A673 (cell line): Measurements from ENCODE around the gene CTNNA3. TPM values are rescaled to one million over a fixed set of nuclear protein-coding genes. Genes with fewer than 3 reads are reported as not detected.

Source experiments
- BruUV-seq: library from RNA; stranded (reverse); fragments of 400-500 nt; replicated peaks from 2 replicates; lab custom pipeline; 2021; lab: Mats Ljungman, UMichigan
- CTCF ChIA-PET: fragments of 300-600 bp; sonication (Branson Sonifier 250); formaldehyde crosslinking; loops from one replicate; lab custom pipeline; 2022; ENCODE audit warnings: antibody characterized with exemption; lab: Charles Lee
- POLR2A ChIA-PET: fragments of 300-600 bp; sonication (Branson Sonifier 250); formaldehyde crosslinking; loops from one replicate; lab custom pipeline; 2022; ENCODE audit warnings: antibody characterized with exemption; ENCODE audit not compliant: low non-redundant PET; lab: Charles Lee
- DNase-seq: peaks from one replicate; pipeline ENCODE4 v3.0.0-alpha.2; 2015; ENCODE audit warnings: low spot score
- H3K27ac ChIP-seq: fragments of 200-600 bp; sonication (generic); 2 replicates; pipeline ENCODE4 v1.5.1; 2016; ENCODE audit warnings: mixed run types, low read depth, mild to moderate bottlenecking, mixed read lengths, antibody characterized with exemption, low read length; ENCODE audit not compliant: poor library complexity, severe bottlenecking
- H3K27me3 ChIP-seq: fragments of 200-600 bp; sonication (generic); replicated peaks from 2 replicates; pipeline ENCODE4 v1.6.1; 2017; ENCODE audit warnings: mixed run types, low read depth, mild to moderate bottlenecking, mixed read lengths, antibody characterized with exemption, low read length; ENCODE audit not compliant: insufficient read depth, poor library complexity
- H3K36me3 ChIP-seq: fragments of 200-600 bp; sonication (generic); 2 replicates; pipeline ENCODE4 v1.6.1; 2016; ENCODE audit warnings: mixed run types, mild to moderate bottlenecking, mixed read lengths, antibody characterized with exemption, low read length; ENCODE audit not compliant: insufficient read depth, poor library complexity, severe bottlenecking
- H3K4me1 ChIP-seq: fragments of 200-600 bp; sonication (generic); 2 replicates; pipeline ENCODE4 v1.6.1; 2017; ENCODE audit warnings: mixed run types, mild to moderate bottlenecking, mixed read lengths, antibody characterized with exemption, low read length; ENCODE audit not compliant: insufficient read depth, poor library complexity, severe bottlenecking
- H3K4me3 ChIP-seq: fragments of 200-600 bp; sonication (generic); 2 replicates; pipeline ENCODE4 v1.5.1; 2016; ENCODE audit warnings: low read depth, mixed run types, mild to moderate bottlenecking, mixed read lengths, low read length; ENCODE audit not compliant: poor library complexity, severe bottlenecking
- H3K9me3 ChIP-seq: fragments of 200-600 bp; sonication (generic); 2 replicates; pipeline ENCODE4 v1.6.1; 2016; ENCODE audit warnings: mixed run types, low read depth, mild to moderate bottlenecking, mixed read lengths, antibody characterized with exemption, low read length; ENCODE audit not compliant: poor library complexity, severe bottlenecking
- EZH2 ChIP-seq: fragments of 200-600 bp; sonication (generic); IDR thresholded peaks from 2 replicates; pipeline ENCODE4 v1.6.1; 2017; ENCODE audit warnings: borderline replicate concordance, low read depth, mild to moderate bottlenecking, mixed read lengths, antibody characterized with exemption, low read length; ENCODE audit not compliant: poor library complexity, severe bottlenecking
- intact Hi-C: fragments of 100-400 bp; cut with micrococcal nuclease; formaldehyde crosslinking; loops from one replicate; pipeline ENCODE4 v1.10.0; 2022; ENCODE audit not compliant: unreplicated experiment
- total RNA-seq: library from RNA; stranded (reverse); gene quantifications from 2 replicates; pipeline ENCODE4 v1.2.3, GENCODE V29; 2021
- TF ChIP-seq, protein P1 (sequence below): fragments of 300-800, 200-600 bp; sonication (generic); conservative IDR thresholded peaks from 2 replicates; pipeline ENCODE4 v1.5.1; 2017; ENCODE audit warnings: low read depth, mild to moderate bottlenecking, antibody characterized with exemption, low read length, moderate library complexity, mixed read lengths

Gene CTNNA3
- total RNA-seq, 1 experiment from 2014 or later: not detected

DNA sequence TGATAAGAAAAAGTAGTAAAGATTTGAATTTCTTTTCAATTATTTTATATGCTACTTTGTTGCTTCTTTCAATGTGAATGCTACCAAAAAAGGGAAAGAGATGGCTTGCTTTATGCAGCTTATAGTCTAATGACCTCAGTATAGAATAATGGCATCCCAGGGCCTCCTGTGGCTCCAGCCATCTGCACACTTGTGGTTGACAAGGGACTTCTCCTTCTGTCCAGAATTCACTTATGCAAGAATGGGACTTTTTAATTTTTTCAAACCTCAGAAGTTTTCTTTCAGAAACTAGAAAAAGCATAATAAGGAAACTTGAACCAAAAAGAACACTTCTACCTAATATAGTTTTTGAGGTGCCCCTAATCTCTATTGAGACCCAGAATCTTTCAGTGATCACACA is 310.9 kb downstream of the CTNNA3 start:
- intact Hi-C loops: no loop called here
- no peak for DNase-seq
- Histone ChIP-seq H3K4me3 (no peak overlapping the region), H3K36me3 (no peaks in the 10 kb centered on the region), H3K27me3 (peaks cover 18% of the 10 kb centered on the region), H3K27ac (no peak overlapping the region), H3K9me3 (no peaks in the 10 kb centered on the region), H3K4me1 (no peaks in the 10 kb centered on the region)
- no TSS peak for BruUV-seq
- TF ChIP-seq EZH2: no peak
- TF ChIP-seq, protein P1, sequence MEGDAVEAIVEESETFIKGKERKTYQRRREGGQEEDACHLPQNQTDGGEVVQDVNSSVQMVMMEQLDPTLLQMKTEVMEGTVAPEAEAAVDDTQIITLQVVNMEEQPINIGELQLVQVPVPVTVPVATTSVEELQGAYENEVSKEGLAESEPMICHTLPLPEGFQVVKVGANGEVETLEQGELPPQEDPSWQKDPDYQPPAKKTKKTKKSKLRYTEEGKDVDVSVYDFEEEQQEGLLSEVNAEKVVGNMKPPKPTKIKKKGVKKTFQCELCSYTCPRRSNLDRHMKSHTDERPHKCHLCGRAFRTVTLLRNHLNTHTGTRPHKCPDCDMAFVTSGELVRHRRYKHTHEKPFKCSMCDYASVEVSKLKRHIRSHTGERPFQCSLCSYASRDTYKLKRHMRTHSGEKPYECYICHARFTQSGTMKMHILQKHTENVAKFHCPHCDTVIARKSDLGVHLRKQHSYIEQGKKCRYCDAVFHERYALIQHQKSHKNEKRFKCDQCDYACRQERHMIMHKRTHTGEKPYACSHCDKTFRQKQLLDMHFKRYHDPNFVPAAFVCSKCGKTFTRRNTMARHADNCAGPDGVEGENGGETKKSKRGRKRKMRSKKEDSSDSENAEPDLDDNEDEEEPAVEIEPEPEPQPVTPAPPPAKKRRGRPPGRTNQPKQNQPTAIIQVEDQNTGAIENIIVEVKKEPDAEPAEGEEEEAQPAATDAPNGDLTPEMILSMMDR: no peak
- ChIA-PET POLR2A (no interaction called here), CTCF (no interaction called here)

DNA sequence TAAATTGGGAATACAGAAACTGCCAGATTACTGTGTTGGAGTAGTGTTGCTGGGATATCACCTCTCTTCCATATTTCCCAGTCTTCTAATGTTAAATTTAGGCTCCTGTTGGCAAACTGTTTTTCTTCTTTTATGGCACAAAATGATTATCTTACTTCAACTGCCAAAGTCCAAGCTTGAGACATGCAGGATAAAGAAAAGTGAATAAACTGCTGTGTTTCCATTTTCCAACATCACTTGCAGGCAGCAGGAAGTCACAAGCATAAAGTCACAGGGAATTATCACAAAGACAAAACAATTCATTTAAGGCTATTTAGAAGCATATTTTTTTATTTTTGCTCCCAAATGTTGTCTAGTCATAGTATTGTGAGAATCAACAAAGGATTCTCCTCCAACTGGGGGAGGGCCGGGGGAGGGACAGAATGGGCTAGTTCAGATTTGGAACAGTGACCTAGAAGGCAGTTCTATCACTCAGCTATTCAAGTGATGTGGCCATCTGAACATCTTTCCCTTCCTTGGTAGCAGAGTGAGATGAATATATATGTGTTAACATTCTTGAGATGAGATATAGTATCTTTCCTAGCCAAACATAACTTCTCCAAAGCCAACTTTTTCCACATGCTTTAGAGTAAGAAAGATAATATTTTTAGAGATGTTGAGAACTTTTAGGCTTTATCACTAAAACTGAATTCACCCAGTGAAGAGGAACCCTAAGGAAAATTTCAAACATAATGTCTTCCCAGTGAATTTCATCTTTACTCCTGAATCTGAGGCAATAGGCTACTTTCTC is 364.7 kb downstream of the CTNNA3 start:
- Histone ChIP-seq H3K27me3 (peaks cover 3% of the 10 kb centered on the region), H3K27ac (no peak overlapping the region), H3K9me3 (no peaks in the 10 kb centered on the region), H3K4me1 (no peaks in the 10 kb centered on the region), H3K36me3 (no peaks in the 10 kb centered on the region), H3K4me3 (no peak overlapping the region)
- intact Hi-C loops: no loop called here
- CTCF ChIA-PET: no interaction called here
- TF ChIP-seq, protein P1: no peak
- TF ChIP-seq EZH2: no peak
- no TSS peak for BruUV-seq
- POLR2A ChIA-PET: no interaction called here
- DNase-seq: no peak

DNA sequence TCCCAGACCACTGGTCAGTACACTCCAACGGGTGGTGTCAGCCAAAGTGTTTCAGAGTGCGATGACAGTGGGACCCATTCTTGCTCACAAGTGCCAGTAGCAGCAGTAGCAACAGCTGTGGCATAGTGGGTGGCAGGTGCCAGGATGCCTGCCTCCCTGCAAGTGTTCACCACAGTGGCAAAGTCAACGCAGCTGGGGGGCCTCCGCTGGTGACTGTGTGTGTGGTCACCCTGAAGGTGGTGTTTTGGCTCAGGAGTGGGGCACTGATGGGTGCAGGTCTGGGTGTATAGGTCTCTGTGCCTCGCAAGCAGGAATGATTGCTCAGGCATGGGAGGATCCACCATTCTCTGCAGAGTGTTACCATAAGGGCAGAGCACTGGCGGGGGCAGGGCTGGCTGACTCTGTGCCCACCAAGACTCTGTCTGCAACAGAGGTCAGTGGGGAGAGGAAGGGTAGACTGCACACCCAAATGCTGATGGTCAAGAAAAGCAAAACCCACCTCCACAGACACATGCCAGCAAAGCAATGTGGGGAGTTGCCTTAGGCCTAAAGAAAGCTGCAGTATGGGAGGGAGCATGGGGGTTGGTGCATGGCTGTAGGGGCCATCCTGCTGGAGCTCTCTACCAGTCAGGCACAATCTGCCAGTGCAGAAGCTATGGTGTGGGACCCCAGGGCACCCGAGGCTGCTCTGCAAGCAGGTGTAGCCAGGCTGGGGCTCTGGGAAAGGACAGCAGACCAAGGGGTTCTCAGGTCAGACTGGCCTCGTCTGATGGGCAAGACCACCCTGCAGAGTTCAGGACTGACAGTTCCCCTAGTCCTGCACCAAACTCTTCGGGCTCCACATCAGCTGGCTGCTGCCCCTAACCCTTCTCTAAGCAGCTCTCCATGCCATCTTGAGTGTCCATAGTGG is 368.1 kb downstream of the CTNNA3 start:
- Histone ChIP-seq H3K36me3 (no peaks in the 10 kb centered on the region), H3K9me3 (no peaks in the 10 kb centered on the region), H3K4me1 (no peaks in the 10 kb centered on the region), H3K27me3 (peaks cover 3% of the 10 kb centered on the region), H3K4me3 (no peak overlapping the region), H3K27ac (no peak overlapping the region)
- POLR2A ChIA-PET: no interaction called here
- DNase-seq: no peak
- TF ChIP-seq, protein P1: no peak
- no peak for TF ChIP-seq EZH2
- BruUV-seq: no TSS peak
- intact Hi-C loops: no loop called here
- CTCF ChIA-PET: no interaction called here
